HL-60/S4 treated with phorbol 12-myristate 13-acetate at 8.2 ng/mL for 4 days and 3 days (cell line): ENCODE measurements around the gene GJB4.
"Not testable (repeated sequence)": the region's sequence is repeated elsewhere in the genome, so short reads cannot be mapped to it uniquely, and the experiment has no call there.

Experiments
- in situ Hi-C: fragments of 300-500 bp; cut with MboI; formaldehyde crosslinking; loops from 2 replicates; pipeline ENCODE4 v1.15.0; 2022; ENCODE audit warnings: low sequenced_read_pairs

Gene GJB4

DNA sequence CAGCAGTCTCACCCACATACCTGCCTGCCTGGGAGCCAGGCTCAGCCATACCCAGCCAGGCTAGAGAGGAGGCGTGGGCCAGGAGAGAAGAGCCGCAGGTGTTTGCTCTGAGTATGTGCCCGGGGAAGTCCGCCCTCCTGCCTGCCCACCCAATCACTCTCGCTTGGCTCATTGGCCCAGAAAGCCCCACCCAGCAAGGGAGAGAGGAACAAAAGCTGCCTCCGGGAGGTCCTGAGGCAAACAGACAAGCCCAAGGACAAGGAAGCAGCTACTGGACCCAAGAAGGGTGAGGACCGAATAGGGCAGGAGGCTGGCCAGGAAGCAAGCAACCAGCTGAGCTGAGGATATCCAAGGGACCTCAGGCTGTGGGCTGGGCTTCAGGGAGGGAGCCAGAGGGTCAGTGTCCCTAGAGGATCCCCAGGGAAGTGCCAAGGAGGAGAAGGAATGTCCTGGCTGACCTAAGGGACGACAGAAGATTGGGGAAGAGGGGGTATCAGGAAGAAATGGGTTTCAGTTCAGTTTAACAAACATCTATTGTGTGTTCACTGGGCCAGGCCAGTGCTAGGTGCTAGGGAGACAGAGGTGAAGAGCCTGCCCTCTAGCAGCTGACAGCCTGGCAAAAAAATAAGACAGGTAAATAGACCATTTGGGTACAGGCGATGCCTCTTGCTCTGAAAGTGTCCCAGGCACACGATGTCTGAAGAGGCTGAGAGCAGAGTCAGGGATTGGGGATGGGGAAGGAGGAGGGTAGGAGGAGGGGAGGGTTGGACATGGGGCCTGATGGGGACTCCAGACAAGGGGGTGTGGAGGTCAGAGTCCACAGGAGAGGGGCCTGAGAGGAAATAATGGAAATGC lies at the start of gene GJB4:
GJB4 (plus strand) TSS at position 238 of the 855 bp plus-strand sequence. CDS start 1,515 bp downstream, outside the sequence.
- in situ Hi-C loops: no loop called here

DNA sequence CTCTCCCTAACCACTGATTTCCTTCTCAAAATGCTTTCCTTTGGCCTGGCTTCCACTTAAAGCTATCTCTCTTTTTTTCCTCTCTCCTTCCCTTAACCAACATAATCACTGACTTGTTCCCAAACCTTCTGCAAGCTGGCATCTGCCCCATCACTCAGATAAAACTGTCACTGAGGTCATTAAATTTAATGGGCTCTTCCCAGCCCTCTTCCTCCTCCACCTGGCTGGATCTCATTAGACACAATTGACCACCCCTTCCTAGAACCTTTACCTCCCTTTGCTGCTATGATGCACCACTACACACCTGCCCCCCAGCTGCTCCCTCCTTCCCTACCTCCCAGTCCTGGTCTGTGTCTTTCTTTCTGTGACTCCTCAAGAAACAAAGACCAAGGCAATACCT lies 48.7 kb upstream of the GJB4 start:
- in situ Hi-C loops: no loop called here

GRCh38 chr1:34711485-34711884 lies 48.1 kb upstream of the GJB4 start:
- in situ Hi-C loops: no loop called here

DNA sequence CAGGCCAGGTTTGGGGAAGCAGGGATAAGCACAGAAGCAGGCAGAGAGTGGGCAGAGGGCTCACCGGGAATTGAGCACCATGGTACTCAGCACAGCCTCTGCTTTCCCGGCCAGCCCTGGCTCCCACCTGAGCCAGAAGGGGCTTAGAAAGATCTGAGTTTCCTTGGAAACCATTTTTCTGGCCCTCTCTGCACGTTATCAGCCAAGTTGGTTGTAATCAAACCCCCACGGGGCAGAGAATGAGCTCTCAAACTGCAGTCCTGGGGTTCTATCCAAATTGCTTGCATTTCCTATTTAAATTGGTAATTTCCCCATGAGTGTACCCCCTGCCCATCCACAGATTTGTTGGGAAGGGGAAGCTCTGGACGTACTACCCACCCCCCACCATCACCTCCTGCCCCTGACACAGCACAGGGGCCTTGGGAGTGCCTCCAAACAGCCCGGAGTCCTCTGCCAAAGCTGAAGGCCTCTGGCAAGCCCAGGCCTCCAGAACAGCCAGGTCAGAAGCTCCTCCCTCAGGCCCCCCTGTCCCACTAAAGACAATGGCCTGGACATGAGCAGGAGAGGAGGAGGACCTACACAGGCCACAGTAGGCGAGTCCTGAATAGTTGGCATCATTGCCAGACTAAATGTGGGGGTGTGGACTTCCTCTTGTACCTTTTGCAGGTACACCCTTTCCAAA lies 47.4 kb upstream of the GJB4 start:
- in situ Hi-C loops: no loop called here

DNA sequence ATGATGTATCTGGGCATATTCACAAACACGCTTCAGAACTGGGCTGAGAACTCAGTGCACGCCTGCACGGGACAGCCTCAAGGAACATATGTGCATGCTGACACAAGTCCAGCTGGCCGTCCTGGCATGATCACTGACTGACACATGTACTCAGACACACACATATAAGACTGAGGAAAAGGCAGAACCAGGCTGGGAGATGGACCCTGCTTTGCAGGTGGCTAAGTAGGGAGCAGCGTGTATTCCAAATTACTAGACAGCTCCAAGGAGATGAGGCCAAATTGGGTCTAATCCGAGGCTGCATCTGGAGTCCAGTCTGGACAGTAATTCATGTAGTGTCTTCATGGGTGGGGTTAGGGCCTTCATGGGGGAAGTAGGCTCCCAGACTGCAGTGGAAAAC lies 46.1 kb upstream of the GJB4 start:
- in situ Hi-C loops: no loop called here

DNA sequence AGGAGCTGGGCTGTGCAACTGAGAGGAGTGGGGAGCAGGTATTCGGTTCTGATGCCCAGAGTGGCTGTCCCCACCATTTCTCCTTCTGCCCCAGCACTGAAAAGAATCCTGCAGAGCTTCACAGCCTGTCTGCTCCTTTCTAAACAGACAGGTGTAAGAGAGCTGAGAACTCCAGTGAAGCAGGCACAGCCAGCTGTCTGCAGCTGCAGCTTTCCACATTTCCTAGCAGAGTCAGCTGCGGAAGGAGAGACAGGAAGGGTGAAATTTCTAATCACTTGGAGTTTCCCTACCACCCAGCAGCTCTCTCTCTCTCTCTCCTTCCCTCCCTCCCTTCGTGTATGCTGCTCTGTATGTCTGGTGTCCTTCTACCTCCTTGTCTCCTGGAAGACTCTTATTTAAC lies 45.2 kb upstream of the GJB4 start:
- in situ Hi-C loops: no loop called here

DNA sequence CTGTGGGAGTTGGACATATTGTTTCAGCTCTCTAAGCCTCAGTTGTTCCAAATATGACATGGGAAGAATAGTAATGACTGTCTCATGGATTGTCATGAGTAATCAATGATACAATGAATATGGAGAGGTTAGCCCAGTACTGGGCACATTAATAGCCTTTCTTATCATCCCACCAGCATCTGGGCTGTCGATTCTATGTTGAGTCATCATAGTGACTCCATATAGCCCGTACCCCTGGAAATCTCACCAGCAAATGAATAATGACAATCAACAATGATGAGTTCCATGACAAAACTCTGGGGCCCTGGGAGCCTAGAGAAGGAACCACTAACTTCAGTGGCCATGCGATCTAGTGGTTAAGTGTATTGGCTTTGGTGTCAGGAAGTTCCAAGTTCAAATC lies 44.4 kb upstream of the GJB4 start:
- in situ Hi-C loops: no loop called here

DNA sequence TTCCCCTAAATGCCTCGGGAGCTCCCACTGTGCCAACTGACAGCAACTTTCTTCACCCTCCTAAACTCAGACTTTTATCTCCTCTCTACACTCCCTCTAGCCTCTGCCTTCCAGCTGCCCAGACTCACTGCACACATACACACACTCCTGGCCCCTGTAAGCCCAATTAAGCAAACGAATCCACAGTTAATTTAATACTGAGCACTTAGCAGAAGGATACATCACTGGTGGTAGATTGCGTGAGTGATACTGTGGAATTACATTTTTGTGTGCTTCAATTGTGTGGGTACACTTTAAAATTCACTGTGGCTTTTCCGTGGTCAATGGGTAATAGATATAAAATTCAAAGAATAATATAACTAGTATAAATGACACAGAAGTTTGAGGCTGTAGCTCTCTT lies 38.3 kb upstream of the GJB4 start:
- in situ Hi-C loops: no loop called here

GRCh38 chr1:34721646-34722355 lies 37.7 kb upstream of the GJB4 start:
- in situ Hi-C loops: no loop called here

GRCh38 chr1:34726861-34727260 lies 32.7 kb upstream of the GJB4 start:
- in situ Hi-C loops: no loop called here

DNA sequence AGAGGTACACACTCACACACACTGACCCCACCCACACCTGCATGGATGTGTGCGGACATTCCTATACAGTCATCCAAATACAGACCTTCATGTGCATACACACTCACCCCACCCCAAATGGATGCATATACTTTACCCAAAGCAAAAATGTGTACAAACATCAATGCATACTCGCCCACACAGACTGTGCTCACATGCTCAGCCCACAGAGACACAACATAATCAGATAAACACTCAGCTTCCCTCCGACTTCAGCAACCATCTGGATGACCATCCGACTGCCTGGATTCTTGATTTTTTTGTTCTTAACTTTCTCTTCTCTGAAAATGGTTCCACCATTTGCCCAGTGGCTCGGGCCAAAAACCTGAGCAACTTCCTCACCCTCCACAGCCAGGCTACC lies 29.1 kb upstream of the GJB4 start:
- in situ Hi-C loops: no loop called here

DNA sequence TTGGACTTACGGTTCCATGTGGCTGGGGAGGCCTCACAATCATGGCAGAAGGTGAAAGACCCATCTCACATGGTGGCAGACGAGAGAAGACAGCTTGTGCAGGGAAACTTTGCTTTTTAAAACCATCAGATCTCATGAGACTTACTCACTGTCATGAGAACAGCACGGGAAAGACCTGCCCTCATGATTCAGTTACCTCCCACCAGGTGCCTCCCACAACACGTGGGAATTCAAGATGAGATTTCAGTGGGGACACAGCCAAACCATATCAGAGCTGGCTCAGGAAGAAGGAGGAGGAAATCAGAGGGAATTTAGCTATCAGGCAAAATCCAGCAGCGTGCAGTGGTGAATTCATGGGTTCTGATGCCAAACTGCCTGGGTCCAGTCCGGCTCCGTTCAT lies 26.7 kb upstream of the GJB4 start:
- in situ Hi-C loops: not testable (repeated sequence)

DNA sequence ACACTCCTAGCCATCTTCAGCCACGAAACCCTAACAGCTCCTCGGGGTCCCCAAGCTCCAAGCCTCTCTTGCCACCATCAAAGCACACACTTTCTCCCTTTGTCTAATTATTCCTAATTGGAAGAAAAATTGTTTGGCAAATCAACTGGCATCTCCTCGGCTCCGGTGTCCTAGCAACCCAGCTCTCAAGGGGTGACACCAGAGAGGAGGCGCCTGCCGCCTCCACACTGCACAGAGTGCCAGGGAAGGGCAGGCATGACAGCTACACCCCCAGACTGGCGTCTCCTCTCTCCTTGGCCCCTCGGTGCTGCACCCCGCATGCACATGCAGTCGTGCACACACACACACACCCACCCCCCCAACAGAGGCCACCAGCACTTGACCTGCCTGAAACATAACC lies 22.8 kb upstream of the GJB4 start:
- in situ Hi-C loops: no loop called here

GRCh38 chr1:34737236-34737635 lies 22.3 kb upstream of the GJB4 start:
- in situ Hi-C loops: not testable (repeated sequence)

DNA sequence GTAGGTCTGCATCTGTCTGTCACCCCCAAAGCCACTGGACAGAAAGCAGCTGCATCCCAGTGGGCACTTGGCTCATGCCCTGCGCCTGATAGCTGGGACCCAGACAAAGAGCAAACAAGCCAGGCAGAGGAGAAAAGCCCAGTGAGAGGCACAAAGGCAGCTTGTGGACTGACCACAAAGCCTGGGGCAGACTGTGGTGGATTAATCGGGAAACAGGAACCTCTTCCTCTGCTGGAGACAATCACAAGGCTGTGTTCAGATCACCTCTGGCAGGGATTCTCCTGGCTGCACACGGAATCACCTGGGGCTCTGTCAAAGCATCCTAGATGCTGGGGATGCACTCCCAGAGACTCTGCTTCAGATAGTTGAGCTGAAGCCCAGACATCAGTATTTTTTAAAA lies 19.9 kb upstream of the GJB4 start:
- in situ Hi-C loops: no loop called here

GRCh38 chr1:34740161-34740868 lies 19.2 kb upstream of the GJB4 start:
- in situ Hi-C loops: no loop called here

DNA sequence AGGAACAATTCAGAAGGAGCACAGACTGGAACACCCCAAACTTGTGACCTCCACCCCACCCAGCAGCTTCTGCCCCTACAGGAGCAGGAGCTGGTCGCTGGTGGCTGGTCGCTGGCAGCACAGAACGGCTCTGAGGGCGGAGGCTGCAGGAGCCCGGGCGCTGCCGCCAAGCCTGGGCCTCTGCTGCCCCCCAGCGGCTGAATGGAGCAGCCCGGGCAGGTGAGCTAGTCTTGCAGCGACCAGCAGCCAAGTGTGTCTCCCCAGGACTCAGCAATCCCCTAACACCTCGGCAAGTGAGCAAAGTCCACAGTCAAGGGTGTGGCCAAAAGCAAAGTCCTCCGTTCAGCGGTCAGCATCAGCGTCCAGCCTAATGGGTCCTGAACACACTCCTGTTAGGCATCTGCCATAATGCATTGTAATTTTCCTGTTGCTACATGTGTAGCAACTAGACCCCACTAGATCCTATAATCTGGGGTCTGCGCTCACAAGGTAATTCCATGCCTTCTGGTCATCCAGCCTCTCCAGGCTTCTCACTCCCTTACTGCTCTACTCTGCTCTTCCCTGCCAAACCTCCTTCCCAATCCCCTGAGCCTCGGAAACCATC lies 16.8 kb upstream of the GJB4 start:
- in situ Hi-C loops: no loop called here

DNA sequence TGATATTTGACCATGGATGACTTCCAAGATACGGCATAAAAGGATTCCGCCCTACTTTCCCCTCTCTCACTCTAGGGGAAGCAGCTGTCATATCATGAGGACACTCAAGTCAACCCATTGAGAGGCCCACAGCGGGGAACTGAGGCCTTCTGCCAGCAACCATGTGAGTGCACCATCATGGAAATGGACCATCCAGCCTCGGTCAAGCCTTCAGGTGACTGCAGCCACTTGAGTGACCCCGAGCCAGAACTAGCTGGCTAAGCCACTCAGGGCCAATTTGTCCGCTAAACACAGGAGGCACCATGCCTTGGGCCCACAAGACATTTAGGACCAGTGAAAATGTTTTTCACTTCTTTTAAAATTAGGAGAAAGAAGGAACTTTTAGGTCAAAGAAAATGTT lies 15.8 kb upstream of the GJB4 start:
- in situ Hi-C loops: no loop called here

- in situ Hi-C loops: no loop called here
These were observed 14.7 kb upstream of the GJB4 start for GRCh38 chr1:34744851-34745250.

- in situ Hi-C loops: no loop called here
These were observed 13.9 kb upstream of the GJB4 start for GRCh38 chr1:34745666-34746065.

- in situ Hi-C loops: no loop called here
These were observed 13.4 kb upstream of the GJB4 start for GRCh38 chr1:34746101-34746500.
